GM23338 (cell line): ENCODE measurements around the gene NPHP4. TPM values are rescaled to one million over a fixed set of nuclear protein-coding genes. Genes with fewer than 3 reads are reported as not detected.

Experiments
- ATAC-seq: fragments of 200-7000 bp; cut with Tn5 transposase; 3 replicates; pipeline ENCODE4 v1.9.1; 2020
- DNase-seq: peaks from one replicate; pipeline ENCODE4 v3.0.0-alpha.2; 2015; ENCODE audit warnings: low spot score
- H2AFZ ChIP-seq: fragments of 200-600 bp; sonication (generic); 2 replicates; pipeline ENCODE4 v1.8.0; 2016; ENCODE audit warnings: antibody characterized with exemption, mild to moderate bottlenecking, moderate library complexity
- H3F3A ChIP-seq: fragments of 200-600 bp; sonication (generic); replicated peaks from 2 replicates; pipeline ENCODE4 v1.8.0; 2017; ENCODE audit warnings: antibody characterized with exemption, mixed run types, low read depth
- H3K27ac ChIP-seq: fragments of 200-600 bp; sonication (generic); 2 replicates; pipeline ENCODE4 v1.6.1; 2016; ENCODE audit warnings: low read depth
- H3K27me3 ChIP-seq: fragments of 200-600 bp; sonication (generic); 2 replicates; pipeline ENCODE4 v1.8.0; 2016; ENCODE audit warnings: mild to moderate bottlenecking, mixed run types, moderate library complexity; ENCODE audit not compliant: insufficient read depth
- H3K36me3 ChIP-seq: fragments of 200-600 bp; sonication (generic); 2 replicates; pipeline ENCODE4 v1.8.0; 2016; ENCODE audit warnings: mild to moderate bottlenecking; ENCODE audit not compliant: insufficient read depth
- H3K4me1 ChIP-seq: fragments of 200-600 bp; sonication (generic); 2 replicates; pipeline ENCODE4 v1.8.0; 2016; ENCODE audit warnings: mild to moderate bottlenecking, moderate library complexity; ENCODE audit not compliant: insufficient read depth
- H3K4me2 ChIP-seq: fragments of 200-600 bp; sonication (generic); 2 replicates; pipeline ENCODE4 v1.7.1; 2017; ENCODE audit warnings: mixed run types
- H3K4me3 ChIP-seq: fragments of 200-600 bp; sonication (generic); 2 replicates; pipeline ENCODE4 v1.6.1; 2016; ENCODE audit warnings: mixed run types
- H3K79me2 ChIP-seq: fragments of 200-600 bp; sonication (generic); replicated peaks from 2 replicates; pipeline ENCODE4 v1.8.0; 2017; ENCODE audit warnings: mild to moderate bottlenecking; ENCODE audit not compliant: insufficient read depth
- H3K9me2 ChIP-seq: fragments of 200-600 bp; sonication (generic); 2 replicates; pipeline ENCODE4 v1.8.0; 2017; ENCODE audit not compliant: insufficient read depth
- H4K20me1 ChIP-seq: fragments of 200-600 bp; sonication (generic); replicated peaks from 2 replicates; pipeline ENCODE4 v1.8.0; 2017; ENCODE audit warnings: mild to moderate bottlenecking; ENCODE audit not compliant: insufficient read depth
- H3K27ac Mint-ChIP-seq: 2 replicates; pipeline ENCODE4 v1.8.0; 2020; ENCODE audit warnings: inconsistent platforms, mild to moderate bottlenecking, moderate library complexity, mixed read lengths
- H3K27me3 Mint-ChIP-seq: 3 replicates; pipeline ENCODE4 v1.8.0; 2022; ENCODE audit warnings: low read depth, mild to moderate bottlenecking, moderate library complexity, mixed read lengths, inconsistent platforms; ENCODE audit not compliant: insufficient read depth, poor library complexity
- H3K36me3 Mint-ChIP-seq: 3 replicates; pipeline ENCODE4 v1.8.0; 2021; ENCODE audit warnings: low read depth, mild to moderate bottlenecking, inconsistent platforms, moderate library complexity, mixed read lengths
- H3K4me1 Mint-ChIP-seq: 3 replicates; pipeline ENCODE4 v1.8.0; 2020; ENCODE audit warnings: mild to moderate bottlenecking, inconsistent platforms, mixed read lengths
- H3K4me3 Mint-ChIP-seq: 3 replicates; pipeline ENCODE4 v1.8.0; 2021; ENCODE audit warnings: moderate library complexity, mild to moderate bottlenecking, inconsistent platforms, mixed read lengths
- H3K9me3 Mint-ChIP-seq: 3 replicates; pipeline ENCODE4 v1.8.0; 2020; ENCODE audit warnings: moderate library complexity, mild to moderate bottlenecking, inconsistent platforms, mixed read lengths
- CREB1 ChIP-seq: fragments of 250-450 bp; sonication (Bioruptor Pico); IDR thresholded peaks from 2 replicates; pipeline ENCODE4 v1.5.0; 2020; ENCODE audit warnings: low read depth, mild to moderate bottlenecking, moderate library complexity
- EZH2 ChIP-seq: fragments of 200-600 bp; sonication (generic); IDR thresholded peaks from one replicate; pipeline ENCODE4 v1.8.0; 2017; ENCODE audit warnings: antibody characterized with exemption, mild to moderate bottlenecking, low read depth; ENCODE audit not compliant: unreplicated experiment
- JUNB ChIP-seq: IDR thresholded peaks from one replicate; pipeline ENCODE4 v1.6.1; 2016; ENCODE audit warnings: antibody characterized with exemption; ENCODE audit not compliant: unreplicated experiment
- POLR2AphosphoS5 ChIP-seq: IDR thresholded peaks from 2 replicates; pipeline ENCODE4 v1.6.1; 2016; ENCODE audit warnings: antibody characterized with exemption, low read depth
- REST ChIP-seq: IDR thresholded peaks from one replicate; pipeline ENCODE4 v1.6.1; 2018; ENCODE audit warnings: antibody characterized with exemption; ENCODE audit not compliant: unreplicated experiment
- ZNF462 ChIP-seq: fragments of 250-450 bp; sonication (Bioruptor Pico); IDR thresholded peaks from 2 replicates; pipeline ENCODE4 v1.5.0; 2020; ENCODE audit warnings: mild to moderate bottlenecking, moderate library complexity
- polyA plus RNA-seq: library from polyadenylated mRNA; unstranded; fragments of >200 nt; fragmentation: Nextera tagmentation; extraction: Ambion mirVana; gene quantifications from 2 replicates; pipeline ENCODE4 v1.2.1, GENCODE V29; 2016
- total RNA-seq: library from RNA; depleted of rRNA; stranded (reverse); fragments of >200 nt; shearing (Covaris generic); gene quantifications from 2 replicates; pipeline ENCODE4 v1.2.3, GENCODE V29; 2014
- TF ChIP-seq, protein P1 (sequence below): IDR thresholded peaks from 2 replicates; pipeline ENCODE4 v1.6.1; 2016; ENCODE audit warnings: antibody characterized with exemption
- TF ChIP-seq, protein P2 (sequence below), 2 experiments: fragments of 200-600 bp in 1 of 2; sonication (generic) in 1 of 2; conservative IDR thresholded peaks; 2 replicates each; pipeline versions ENCODE4 v1.5.1 to v1.6.1; 2016 to 2017; ENCODE audit warnings: antibody characterized with exemption in 2 of 2, low read depth in 2 of 2, mild to moderate bottlenecking in 2 of 2, moderate library complexity in 1 of 2

NPHP4 gene
- total and polyA plus RNA-seq, 2 experiments from 2014 or later, result 2.5 to 12.4 TPM

DNA sequence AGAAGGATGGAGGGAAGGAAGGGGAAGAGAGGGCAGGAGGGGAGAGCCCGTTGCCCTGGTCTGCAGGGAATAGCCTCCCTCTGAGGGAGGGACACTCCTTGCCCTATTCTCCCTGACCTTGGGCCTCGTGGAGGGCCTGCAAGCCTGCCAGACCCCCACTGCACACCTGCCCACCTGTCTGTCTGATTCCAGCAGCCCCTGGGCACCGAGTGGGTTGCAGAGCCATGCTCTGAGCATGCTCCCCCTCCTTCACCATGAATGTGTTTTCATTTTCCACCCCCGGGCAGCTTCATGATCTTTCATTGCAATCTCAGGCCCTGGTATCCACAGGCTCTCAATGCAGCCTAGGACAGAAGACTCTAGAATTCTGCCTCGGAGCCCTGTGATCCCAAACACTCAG is 5.1 kb upstream of the NPHP4 start:
- H4K20me1 ChIP-seq, result no peaks in the 10 kb centered on the region; the same call in 1 of the 2 replicates
- H3K79me2 ChIP-seq, result no peaks in the 10 kb centered on the region
- peaks cover 23% of the 10 kb centered on the region for H3K27me3 ChIP-seq
- ATAC-seq, result no peak
- H3K36me3 ChIP-seq, result no peaks in the 10 kb centered on the region
- no peak overlapping the region for H3K4me3 ChIP-seq
- H3K27me3 Mint-ChIP-seq, result peaks cover 34% of the 10 kb centered on the region
- no peak overlapping the region for H2AFZ ChIP-seq
- peaks cover 14% of the 10 kb centered on the region for H3K4me1 Mint-ChIP-seq
- no peak for TF ChIP-seq JUNB
- H3K9me3 Mint-ChIP-seq, result no peaks in the 10 kb centered on the region
- H3K4me2 ChIP-seq, result no peak overlapping the region
- no peak overlapping the region for H3K27ac Mint-ChIP-seq
- DNase-seq, result no peak
- peaks cover 9% of the 10 kb centered on the region; the same call in 1 of the 2 replicates for H3K4me1 ChIP-seq
- H3F3A ChIP-seq, result no peaks in the 10 kb centered on the region
- H3K36me3 Mint-ChIP-seq, result no peaks in the 10 kb centered on the region
- H3K9me2 ChIP-seq, result no peaks in the 10 kb centered on the region
- H3K27ac ChIP-seq, result no peak overlapping the region
- no peak overlapping the region for H3K4me3 Mint-ChIP-seq

GRCh38 chr1:5996641-5997270 is 4.5 kb upstream of the NPHP4 start:
- H3K4me1 Mint-ChIP-seq, result peaks cover 14% of the 10 kb centered on the region
- Histone ChIP-seq H3K36me3 (no peaks in the 10 kb centered on the region), H3F3A (no peaks in the 10 kb centered on the region), H4K20me1 (no peaks in the 10 kb centered on the region; the same call in 1 of the 2 replicates), H3K4me1 (peaks cover 9% of the 10 kb centered on the region; the same call in 1 of the 2 replicates), H2AFZ (no peak overlapping the region), H3K27me3 (peaks cover 23% of the 10 kb centered on the region), H3K4me2 (no peak overlapping the region), H3K9me2 (no peaks in the 10 kb centered on the region), H3K27ac (no peak overlapping the region), H3K79me2 (no peaks in the 10 kb centered on the region), H3K4me3 (no peak overlapping the region)
- H3K27me3 Mint-ChIP-seq, result peaks cover 34% of the 10 kb centered on the region
- no peak overlapping the region for H3K4me3 Mint-ChIP-seq
- DNase-seq, result no peak
- no peak overlapping the region for H3K27ac Mint-ChIP-seq
- no peaks in the 10 kb centered on the region for H3K36me3 Mint-ChIP-seq
- H3K9me3 Mint-ChIP-seq, result no peaks in the 10 kb centered on the region
- no peak for ATAC-seq
- TF ChIP-seq CREB1 (CRISPR knock-in tag) (no peak), POLR2AphosphoS5 (no peak), EZH2 (no peak), REST (no peak), ZNF462 (CRISPR knock-in tag) (no peak), JUNB (no peak)
- TF ChIP-seq, protein P1, sequence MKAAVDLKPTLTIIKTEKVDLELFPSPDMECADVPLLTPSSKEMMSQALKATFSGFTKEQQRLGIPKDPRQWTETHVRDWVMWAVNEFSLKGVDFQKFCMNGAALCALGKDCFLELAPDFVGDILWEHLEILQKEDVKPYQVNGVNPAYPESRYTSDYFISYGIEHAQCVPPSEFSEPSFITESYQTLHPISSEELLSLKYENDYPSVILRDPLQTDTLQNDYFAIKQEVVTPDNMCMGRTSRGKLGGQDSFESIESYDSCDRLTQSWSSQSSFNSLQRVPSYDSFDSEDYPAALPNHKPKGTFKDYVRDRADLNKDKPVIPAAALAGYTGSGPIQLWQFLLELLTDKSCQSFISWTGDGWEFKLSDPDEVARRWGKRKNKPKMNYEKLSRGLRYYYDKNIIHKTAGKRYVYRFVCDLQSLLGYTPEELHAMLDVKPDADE, result no peak
- TF ChIP-seq, protein P2, sequence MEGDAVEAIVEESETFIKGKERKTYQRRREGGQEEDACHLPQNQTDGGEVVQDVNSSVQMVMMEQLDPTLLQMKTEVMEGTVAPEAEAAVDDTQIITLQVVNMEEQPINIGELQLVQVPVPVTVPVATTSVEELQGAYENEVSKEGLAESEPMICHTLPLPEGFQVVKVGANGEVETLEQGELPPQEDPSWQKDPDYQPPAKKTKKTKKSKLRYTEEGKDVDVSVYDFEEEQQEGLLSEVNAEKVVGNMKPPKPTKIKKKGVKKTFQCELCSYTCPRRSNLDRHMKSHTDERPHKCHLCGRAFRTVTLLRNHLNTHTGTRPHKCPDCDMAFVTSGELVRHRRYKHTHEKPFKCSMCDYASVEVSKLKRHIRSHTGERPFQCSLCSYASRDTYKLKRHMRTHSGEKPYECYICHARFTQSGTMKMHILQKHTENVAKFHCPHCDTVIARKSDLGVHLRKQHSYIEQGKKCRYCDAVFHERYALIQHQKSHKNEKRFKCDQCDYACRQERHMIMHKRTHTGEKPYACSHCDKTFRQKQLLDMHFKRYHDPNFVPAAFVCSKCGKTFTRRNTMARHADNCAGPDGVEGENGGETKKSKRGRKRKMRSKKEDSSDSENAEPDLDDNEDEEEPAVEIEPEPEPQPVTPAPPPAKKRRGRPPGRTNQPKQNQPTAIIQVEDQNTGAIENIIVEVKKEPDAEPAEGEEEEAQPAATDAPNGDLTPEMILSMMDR (conservative IDR thresholded peaks at IDR 0.05; ENCODE audit: low read depth in 2 of 2), result no peak
